ENCODE data around the gene KCNQ5. TPM values are rescaled to one million over a fixed set of nuclear protein-coding genes. Genes with fewer than 3 reads are reported as not detected.

KCNQ5 gene
- total and polyA plus RNA-seq, 2 donors (not counting 1 experiment from before 2014, with no cell fraction given): 0.74 to 4.6 TPM

- Histone ChIP-seq H2AFZ (ENCODE audit: low read length) (no peak overlapping the region), H3K4me3 (replicated peaks in 1 of 4; ENCODE audit: control extremely low read depth in 1 of 4, insufficient read depth in 1 of 4, low read depth in 3 of 4, low read length in 4 of 4) (no peak overlapping the region), H3K79me2 (ENCODE audit: control insufficient read depth, insufficient read depth, low read length) (no peaks in the 10 kb centered on the region), H3K9me3 (ENCODE audit: control insufficient read depth, insufficient read depth, low read depth, low read length) (no peaks in the 10 kb centered on the region), H3K9ac (ENCODE audit: insufficient read depth, low read length) (no peak overlapping the region), H3K4me1 (ENCODE audit: control insufficient read depth, extremely low read depth, insufficient read depth, low read length) (no peaks in the 10 kb centered on the region), H3K27me3 (ENCODE audit: control insufficient read depth, insufficient read depth, low read length) (no peaks in the 10 kb centered on the region), H3K36me3 (ENCODE audit: control insufficient read depth, insufficient read depth, low read length) (no peaks in the 10 kb centered on the region), H4K20me1 (ENCODE audit: control insufficient read depth, extremely low read depth, insufficient read depth, low read length) (no peaks in the 10 kb centered on the region), H3K27ac (ENCODE audit: insufficient read depth, low read length) (no peak overlapping the region), H3K4me2 (ENCODE audit: extremely low read depth, insufficient read depth, low read length) (no peak overlapping the region)
- peak in 1 of 2 donors; percentile 86 for DNase-seq (ENCODE audit: low read depth in 2 of 2)
- TF ChIP-seq CTCF (conservative IDR thresholded peaks at IDR 0.05 in 1 of 2, IDR thresholded peaks at IDR 0.05 in 1 of 2; ENCODE audit: low read depth in 1 of 2, low read length in 2 of 2) (no peak), EZH2 (IDR thresholded peaks at IDR 0.05; ENCODE audit: low read length, missing control alignments) (no peak)
Measured at GRCh38 chr6:73062837-73063236, 441.0 kb downstream of the KCNQ5 start.

GRCh38 chr6:73064266-73064665 is 442.4 kb downstream of the KCNQ5 start:
- no peak for DNase-seq (ENCODE audit: low read depth in 2 of 2)
- H3K4me1 ChIP-seq (ENCODE audit: control insufficient read depth, extremely low read depth, insufficient read depth, low read length): no peaks in the 10 kb centered on the region

GRCh38 chr6:73073238-73073637 is 451.4 kb downstream of the KCNQ5 start:
- Histone ChIP-seq H3K36me3 (ENCODE audit: control insufficient read depth, insufficient read depth, low read length) (no peaks in the 10 kb centered on the region), H2AFZ (ENCODE audit: low read length) (no peak overlapping the region), H3K9ac (ENCODE audit: insufficient read depth, low read length) (no peak overlapping the region), H3K79me2 (ENCODE audit: control insufficient read depth, insufficient read depth, low read length) (no peaks in the 10 kb centered on the region), H3K9me3 (ENCODE audit: control insufficient read depth, insufficient read depth, low read depth, low read length) (no peaks in the 10 kb centered on the region), H3K4me2 (ENCODE audit: extremely low read depth, insufficient read depth, low read length) (no peak overlapping the region), H3K27me3 (ENCODE audit: control insufficient read depth, insufficient read depth, low read length) (no peaks in the 10 kb centered on the region), H4K20me1 (ENCODE audit: control insufficient read depth, extremely low read depth, insufficient read depth, low read length) (no peaks in the 10 kb centered on the region), H3K4me1 (ENCODE audit: control insufficient read depth, extremely low read depth, insufficient read depth, low read length) (peaks cover 3% of the 10 kb centered on the region), H3K27ac (ENCODE audit: insufficient read depth, low read length) (no peak overlapping the region), H3K4me3 (replicated peaks in 1 of 4; ENCODE audit: control extremely low read depth in 1 of 4, insufficient read depth in 1 of 4, low read depth in 3 of 4, low read length in 4 of 4) (no peak overlapping the region)
- DNase-seq (ENCODE audit: low read depth in 2 of 2): no peak
- TF ChIP-seq CTCF (conservative IDR thresholded peaks at IDR 0.05 in 1 of 2, IDR thresholded peaks at IDR 0.05 in 1 of 2; ENCODE audit: low read depth in 1 of 2, low read length in 2 of 2) (no peak), EZH2 (IDR thresholded peaks at IDR 0.05; ENCODE audit: low read length, missing control alignments) (no peak)

More at GRCh38 chr6:73064266-73064665, 442.4 kb downstream of the KCNQ5 start:
- H3K36me3 ChIP-seq (ENCODE audit: control insufficient read depth, insufficient read depth, low read length): no peaks in the 10 kb centered on the region
- no peak overlapping the region for H2AFZ ChIP-seq (ENCODE audit: low read length)
- no peak overlapping the region for H3K4me3 ChIP-seq (replicated peaks in 1 of 4; ENCODE audit: control extremely low read depth in 1 of 4, insufficient read depth in 1 of 4, low read depth in 3 of 4, low read length in 4 of 4)
- H3K9ac ChIP-seq (ENCODE audit: insufficient read depth, low read length): no peak overlapping the region
- H3K4me2 ChIP-seq (ENCODE audit: extremely low read depth, insufficient read depth, low read length): no peak overlapping the region
- no peaks in the 10 kb centered on the region for H3K79me2 ChIP-seq (ENCODE audit: control insufficient read depth, insufficient read depth, low read length)
- no peak overlapping the region for H3K27ac ChIP-seq (ENCODE audit: insufficient read depth, low read length)
- no peak for TF ChIP-seq EZH2 (IDR thresholded peaks at IDR 0.05; ENCODE audit: low read length, missing control alignments)
- no peak for TF ChIP-seq CTCF (conservative IDR thresholded peaks at IDR 0.05 in 1 of 2, IDR thresholded peaks at IDR 0.05 in 1 of 2; ENCODE audit: low read depth in 1 of 2, low read length in 2 of 2)
- H3K27me3 ChIP-seq (ENCODE audit: control insufficient read depth, insufficient read depth, low read length): no peaks in the 10 kb centered on the region
- no peaks in the 10 kb centered on the region for H4K20me1 ChIP-seq (ENCODE audit: control insufficient read depth, extremely low read depth, insufficient read depth, low read length)
- H3K9me3 ChIP-seq (ENCODE audit: control insufficient read depth, insufficient read depth, low read depth, low read length): no peaks in the 10 kb centered on the region
